Skeletal muscle satellite cell (primary cell): ENCODE measurements around the gene TMEM167B.
A peak's percentile ranks its signal among the peaks of the same experiment; 100 is the strongest.

Source experiments
- H3K27me3 ChIP-seq: 2 replicates; pipeline ENCODE4 v1.7.0; 2013; ENCODE audit warnings: low read length; ENCODE audit not compliant: control insufficient read depth, insufficient read depth
- H3K36me3 ChIP-seq: 2 replicates; pipeline ENCODE4 v1.7.0; 2013; ENCODE audit warnings: mild to moderate bottlenecking, control low read depth, low read length; ENCODE audit not compliant: insufficient read depth
- H3K4me1 ChIP-seq: 2 replicates; pipeline ENCODE4 v1.7.0; 2013; ENCODE audit warnings: low read length; ENCODE audit not compliant: control insufficient read depth, insufficient read depth
- H3K4me2 ChIP-seq: 2 replicates; pipeline ENCODE4 v1.7.0; 2013; ENCODE audit warnings: mild to moderate bottlenecking, low read length
- H3K4me3 ChIP-seq: 2 replicates; pipeline ENCODE4 v1.7.0; 2013; ENCODE audit warnings: low read length
- H3K9ac ChIP-seq: 2 replicates; pipeline ENCODE4 v1.7.0; 2013; ENCODE audit warnings: mild to moderate bottlenecking, low read depth, low read length, moderate library complexity
- H3K9me3 ChIP-seq: replicated peaks from 2 replicates; pipeline ENCODE4 v1.7.0; 2013; ENCODE audit warnings: mild to moderate bottlenecking, control low read depth, low read length

The TMEM167B gene

GRCh38 chr1:109059026-109059425 is 31.5 kb upstream of the TMEM167B start:
- Histone ChIP-seq H3K4me1 (no peaks in the 10 kb centered on the region), H3K4me3 (no peak overlapping the region), H3K9ac (no peak overlapping the region), H3K4me2 (no peak overlapping the region), H3K36me3 (peaks cover 9% of the 10 kb centered on the region), H3K9me3 (no peaks in the 10 kb centered on the region), H3K27me3 (no peaks in the 10 kb centered on the region)

- no peak overlapping the region for H3K9ac ChIP-seq
- peaks cover 21% of the 10 kb centered on the region for H3K36me3 ChIP-seq
- H3K27me3 ChIP-seq: no peaks in the 10 kb centered on the region
- no peaks in the 10 kb centered on the region for H3K4me1 ChIP-seq
- H3K4me3 ChIP-seq: no peak overlapping the region
- no peak overlapping the region for H3K4me2 ChIP-seq
- no peaks in the 10 kb centered on the region for H3K9me3 ChIP-seq
These were observed 29.9 kb upstream of the TMEM167B start for GRCh38 chr1:109060707-109061106.

GRCh38 chr1:109061183-109061582 is 29.4 kb upstream of the TMEM167B start:
- no peaks in the 10 kb centered on the region for H3K27me3 ChIP-seq
- H3K4me2 ChIP-seq: no peak overlapping the region
- H3K9me3 ChIP-seq: no peaks in the 10 kb centered on the region
- H3K9ac ChIP-seq: no peak overlapping the region
- H3K4me3 ChIP-seq: no peak overlapping the region
- H3K4me1 ChIP-seq: no peaks in the 10 kb centered on the region
- peaks cover 25% of the 10 kb centered on the region for H3K36me3 ChIP-seq

- H3K36me3 ChIP-seq: peaks cover 49% of the 10 kb centered on the region
- no peaks in the 10 kb centered on the region for H3K4me1 ChIP-seq
- no peak overlapping the region for H3K9ac ChIP-seq
These were observed 25.4 kb upstream of the TMEM167B start for GRCh38 chr1:109065137-109065536.

GRCh38 chr1:109067883-109068282 is 22.7 kb upstream of the TMEM167B start:
- no peak overlapping the region for H3K9ac ChIP-seq
- no peak overlapping the region for H3K4me2 ChIP-seq
- no peaks in the 10 kb centered on the region for H3K9me3 ChIP-seq
- H3K36me3 ChIP-seq: peaks cover 43% of the 10 kb centered on the region
- H3K4me1 ChIP-seq: no peaks in the 10 kb centered on the region
- H3K4me3 ChIP-seq: no peak overlapping the region
- H3K27me3 ChIP-seq: no peaks in the 10 kb centered on the region

More at GRCh38 chr1:109065137-109065536, 25.4 kb upstream of the TMEM167B start:
- Histone ChIP-seq H3K9me3 (no peaks in the 10 kb centered on the region), H3K4me3 (no peak overlapping the region), H3K27me3 (no peaks in the 10 kb centered on the region), H3K4me2 (no peak overlapping the region)

- Histone ChIP-seq H3K4me3 (no peak overlapping the region), H3K9ac (no peak overlapping the region), H3K9me3 (no peaks in the 10 kb centered on the region), H3K27me3 (no peaks in the 10 kb centered on the region), H3K4me2 (no peak overlapping the region), H3K4me1 (no peaks in the 10 kb centered on the region), H3K36me3 (peaks cover 46% of the 10 kb centered on the region)
These were observed 21.3 kb upstream of the TMEM167B start for GRCh38 chr1:109069294-109069693.

- Histone ChIP-seq H3K4me1 (no peaks in the 10 kb centered on the region), H3K9me3 (no peaks in the 10 kb centered on the region)
These were observed 14.8 kb upstream of the TMEM167B start, which contains the start of gene TAF13 for GRCh38 chr1:109075531-109076490. Gene TAF13 (minus strand): TSS chr1:109076003. CDS start chr1:109075947, 56 bp downstream.

GRCh38 chr1:109078317-109078716 is 12.2 kb upstream of the TMEM167B start:
- peaks cover 4% of the 10 kb centered on the region for H3K36me3 ChIP-seq
- no peak overlapping the region for H3K4me2 ChIP-seq
- no peak overlapping the region for H3K9ac ChIP-seq
- no peaks in the 10 kb centered on the region for H3K27me3 ChIP-seq
- H3K4me3 ChIP-seq: no peak overlapping the region
- no peaks in the 10 kb centered on the region for H3K4me1 ChIP-seq
- no peaks in the 10 kb centered on the region for H3K9me3 ChIP-seq

More at GRCh38 chr1:109075531-109076490, 14.8 kb upstream of the TMEM167B start, which contains the start of gene TAF13:
- H3K9ac ChIP-seq: peak within 1 kb of the TSS; percentile 96
- no peaks in the 10 kb centered on the region for H3K27me3 ChIP-seq
- H3K4me2 ChIP-seq: peak within 1 kb of the TSS; percentile 86
- peak within 1 kb of the TSS; percentile 88 for H3K4me3 ChIP-seq
- H3K36me3 ChIP-seq: peaks cover 9% of the 10 kb centered on the region

- Histone ChIP-seq H3K4me3 (no peak overlapping the region), H3K36me3 (no peaks in the 10 kb centered on the region), H3K9me3 (no peaks in the 10 kb centered on the region), H3K4me2 (no peak overlapping the region), H3K4me1 (no peaks in the 10 kb centered on the region), H3K9ac (no peak overlapping the region), H3K27me3 (no peaks in the 10 kb centered on the region)
These were observed 11.3 kb upstream of the TMEM167B start for GRCh38 chr1:109079240-109079622.

GRCh38 chr1:109080441-109081082 is 10.0 kb upstream of the TMEM167B start:
- H3K4me3 ChIP-seq: no peak overlapping the region
- no peaks in the 10 kb centered on the region for H3K9me3 ChIP-seq
- H3K4me2 ChIP-seq: no peak overlapping the region
- no peaks in the 10 kb centered on the region for H3K4me1 ChIP-seq
- no peaks in the 10 kb centered on the region for H3K36me3 ChIP-seq
- H3K9ac ChIP-seq: no peak overlapping the region
- H3K27me3 ChIP-seq: no peaks in the 10 kb centered on the region

- no peak overlapping the region for H3K9ac ChIP-seq
- H3K4me2 ChIP-seq: no peak overlapping the region
- H3K4me1 ChIP-seq: no peaks in the 10 kb centered on the region
- no peaks in the 10 kb centered on the region for H3K9me3 ChIP-seq
- no peak overlapping the region for H3K4me3 ChIP-seq
- H3K27me3 ChIP-seq: no peaks in the 10 kb centered on the region
- H3K36me3 ChIP-seq: no peaks in the 10 kb centered on the region
These were observed 7.1 kb upstream of the TMEM167B start for GRCh38 chr1:109083501-109083900.
